Measurements from ENCODE around the gene SMO.
"Not testable (repeated sequence)": the region's sequence is repeated elsewhere in the genome, so short reads cannot be mapped to it uniquely, and the experiment has no call there.

Gene SMO

GRCh38 chr7:129169686-129170440 lies 18.6 kb upstream of the SMO start:
- in situ Hi-C loops (cut with HindIII; ENCODE audit: low sequenced_read_pairs) = no loop called here

- in situ Hi-C loops (cut with HindIII; ENCODE audit: low sequenced_read_pairs) = no loop called here
Measured at GRCh38 chr7:129170441-129171021, 17.9 kb upstream of the SMO start.

GRCh38 chr7:129173861-129174260 lies 14.6 kb upstream of the SMO start:
- in situ Hi-C loops (cut with HindIII; ENCODE audit: low sequenced_read_pairs) = not testable (repeated sequence)

- in situ Hi-C loops (cut with HindIII; ENCODE audit: low sequenced_read_pairs) = no loop called here
Measured at GRCh38 chr7:129176916-129177710, 11.3 kb upstream of the SMO start.

- in situ Hi-C loops (cut with HindIII; ENCODE audit: low sequenced_read_pairs) = no loop called here
Measured at GRCh38 chr7:129184981-129185670, 3.3 kb upstream of the SMO start.

- in situ Hi-C loops (cut with HindIII; ENCODE audit: low sequenced_read_pairs) = no loop called here
Measured at GRCh38 chr7:129186749-129187260, 1.6 kb upstream of the SMO start.

- in situ Hi-C loops (cut with HindIII; ENCODE audit: low sequenced_read_pairs) = no loop called here
Measured at GRCh38 chr7:129187681-129188371, 607 bp upstream of the SMO start.

GRCh38 chr7:129188892-129189660 lies 643 bp downstream of the SMO start:
- in situ Hi-C loops (cut with HindIII; ENCODE audit: low sequenced_read_pairs) = no loop called here

GRCh38 chr7:129189661-129190310 lies 1.4 kb downstream of the SMO start:
- in situ Hi-C loops (cut with HindIII; ENCODE audit: low sequenced_read_pairs) = no loop called here

- in situ Hi-C loops (cut with HindIII; ENCODE audit: low sequenced_read_pairs) = no loop called here
Measured at GRCh38 chr7:129191272-129191671, 2.8 kb downstream of the SMO start.

- in situ Hi-C loops (cut with HindIII; ENCODE audit: low sequenced_read_pairs) = no loop called here
Measured at GRCh38 chr7:129193892-129194291, 5.5 kb downstream of the SMO start.

GRCh38 chr7:129197771-129198170 lies 9.3 kb downstream of the SMO start:
- in situ Hi-C loops (cut with HindIII; ENCODE audit: low sequenced_read_pairs) = no loop called here

- in situ Hi-C loops (cut with HindIII; ENCODE audit: low sequenced_read_pairs) = no loop called here
Measured at GRCh38 chr7:129199406-129199805, 11.0 kb downstream of the SMO start.

- in situ Hi-C loops (cut with HindIII; ENCODE audit: low sequenced_read_pairs) = no loop called here
Measured at GRCh38 chr7:129202058-129202777, 13.8 kb downstream of the SMO start.

GRCh38 chr7:129203050-129203741 lies 14.8 kb downstream of the SMO start:
- in situ Hi-C loops (cut with HindIII; ENCODE audit: low sequenced_read_pairs) = no loop called here

GRCh38 chr7:129205126-129205818 lies 16.8 kb downstream of the SMO start:
- in situ Hi-C loops (cut with HindIII; ENCODE audit: low sequenced_read_pairs) = no loop called here

GRCh38 chr7:129205987-129206785 lies 17.8 kb downstream of the SMO start:
- in situ Hi-C loops (cut with HindIII; ENCODE audit: low sequenced_read_pairs) = no loop called here

Data from DLD1 (cell line).